Mesendoderm (in vitro differentiated cells): Measurements from ENCODE around the gene MBD4.

Experiments
- DNase-seq: peaks from one replicate; pipeline ENCODE4 v3.0.0; 2013
- H2AK5ac ChIP-seq: 2 replicates; pipeline ENCODE4 v1.6.1; 2013; ENCODE audit warnings: low read length, inconsistent platforms
- H2BK120ac ChIP-seq: 2 replicates; pipeline ENCODE4 v1.6.1; 2013; ENCODE audit warnings: low read depth, mild to moderate bottlenecking, low read length, moderate library complexity, mixed read lengths
- H2BK15ac ChIP-seq: replicated peaks from 2 replicates; pipeline ENCODE4 v1.6.1; 2013; ENCODE audit warnings: low read depth, mild to moderate bottlenecking, moderate library complexity
- H2BK5ac ChIP-seq: 2 replicates; pipeline ENCODE4 v1.6.1; 2013; ENCODE audit warnings: low read length, inconsistent platforms
- H3K18ac ChIP-seq: 2 replicates; pipeline ENCODE4 v1.6.1; 2013; ENCODE audit warnings: mild to moderate bottlenecking, low read length, mixed read lengths
- H3K23ac ChIP-seq: one replicate; pipeline ENCODE4 v1.6.1; 2013; ENCODE audit warnings: low read length
- H3K27ac ChIP-seq: 2 replicates; pipeline ENCODE4 v1.5.1; 2013; ENCODE audit warnings: low read depth, mild to moderate bottlenecking, inconsistent platforms, low read length, moderate library complexity
- H3K27me3 ChIP-seq: 2 replicates; pipeline ENCODE4 v1.6.1; 2013; ENCODE audit warnings: low read length, control low read depth, mild to moderate bottlenecking, inconsistent platforms; ENCODE audit not compliant: insufficient read depth, poor library complexity
- H3K36me3 ChIP-seq: 2 replicates; pipeline ENCODE4 v1.6.1; 2013; ENCODE audit warnings: low read length, inconsistent platforms; ENCODE audit not compliant: control insufficient read depth, insufficient read depth
- H3K4ac ChIP-seq: one replicate; pipeline ENCODE4 v1.6.1; 2013; ENCODE audit warnings: low read depth, mild to moderate bottlenecking, low read length, moderate library complexity
- H3K4me1 ChIP-seq: 2 replicates; pipeline ENCODE4 v1.6.1; 2013; ENCODE audit warnings: low read depth, low read length, inconsistent platforms; ENCODE audit not compliant: control insufficient read depth
- H3K4me2 ChIP-seq: 2 replicates; pipeline ENCODE4 v1.6.1; 2013; ENCODE audit warnings: low read length
- H3K4me3 ChIP-seq: 2 replicates; pipeline ENCODE4 v1.5.1; 2013; ENCODE audit warnings: mild to moderate bottlenecking, low read length
- H3K56ac ChIP-seq: one replicate; pipeline ENCODE4 v1.6.1; 2013; ENCODE audit warnings: low read length
- H3K79me1 ChIP-seq: 2 replicates; pipeline ENCODE4 v1.6.1; 2013; ENCODE audit warnings: low read length, inconsistent platforms
- H3K79me2 ChIP-seq: 2 replicates; pipeline ENCODE4 v1.6.1; 2013; ENCODE audit warnings: mild to moderate bottlenecking, low read length; ENCODE audit not compliant: control insufficient read depth, insufficient read depth
- H3K9ac ChIP-seq: 2 replicates; pipeline ENCODE4 v1.6.1; 2013; ENCODE audit warnings: low read length, inconsistent platforms
- H4K5ac ChIP-seq: one replicate; pipeline ENCODE4 v1.6.1; 2013; ENCODE audit warnings: low read length
- H4K8ac ChIP-seq: one replicate; pipeline ENCODE4 v1.6.1; 2013; ENCODE audit warnings: low read depth, mild to moderate bottlenecking, control low read depth, low read length, moderate library complexity
- WGBS: extraction: QIAGEN DNeasy Blood & Tissue Kit; methylation state at CpG from one replicate; pipeline ENCODE4 v1.1.7; 2013; ENCODE audit warnings: low lambda C conversion rate, missing lambda C conversion rate; ENCODE audit not compliant: insufficient coverage; ENCODE audit errors: extremely low coverage; 5-methylcytosine and 5-hydroxymethylcytosine counted together

The MBD4 gene

DNA sequence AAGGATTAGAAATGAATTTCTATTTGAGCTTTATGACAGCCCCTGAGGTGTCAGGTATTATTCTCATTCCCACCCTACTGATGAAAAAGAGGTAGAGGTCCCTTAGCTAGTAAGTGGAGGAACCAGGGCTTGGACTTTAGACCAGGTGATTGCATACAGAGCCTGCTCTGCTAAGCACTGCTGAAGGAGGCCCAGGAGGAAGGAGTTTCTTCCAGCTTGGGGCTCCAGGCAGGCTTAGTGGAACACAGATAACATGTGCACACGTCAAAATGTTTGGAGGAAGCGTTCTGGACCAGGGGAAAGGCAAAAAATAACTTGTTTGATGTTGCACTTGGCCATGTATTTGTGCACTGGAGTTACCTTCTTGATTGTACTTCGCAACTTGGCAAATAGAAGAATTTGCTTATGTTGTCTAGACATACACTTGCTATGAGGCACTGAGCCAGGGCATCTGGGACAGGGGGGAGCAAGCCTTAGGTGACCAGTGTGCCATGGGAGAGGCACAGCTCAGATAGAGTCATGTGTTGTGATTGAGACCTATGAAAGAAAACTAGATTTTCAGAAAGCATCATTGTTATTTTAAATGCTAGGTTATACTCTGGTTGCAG, 22.7 kb upstream of the MBD4 start:
- Histone ChIP-seq H2AK5ac (no peak overlapping the region), H4K8ac (no peak overlapping the region), H3K56ac (no peak overlapping the region), H3K36me3 (peaks cover 3% of the 10 kb centered on the region), H3K18ac (no peak overlapping the region), H4K5ac (no peak overlapping the region), H3K27ac (no peak overlapping the region), H3K4me1 (no peaks in the 10 kb centered on the region), H3K9ac (no peak overlapping the region), H3K79me2 (no peaks in the 10 kb centered on the region), H3K4me3 (no peak overlapping the region), H3K4ac (no peak overlapping the region), H3K23ac (no peak overlapping the region), H3K4me2 (no peak overlapping the region), H2BK120ac (no peak overlapping the region), H3K27me3 (no peaks in the 10 kb centered on the region), H3K79me1 (no peaks in the 10 kb centered on the region), H2BK15ac (no peak overlapping the region), H2BK5ac (no peak overlapping the region)
- DNase-seq, result no peak
- no CpG with 5 or more reads among the region's 3 CpGs for WGBS

DNA sequence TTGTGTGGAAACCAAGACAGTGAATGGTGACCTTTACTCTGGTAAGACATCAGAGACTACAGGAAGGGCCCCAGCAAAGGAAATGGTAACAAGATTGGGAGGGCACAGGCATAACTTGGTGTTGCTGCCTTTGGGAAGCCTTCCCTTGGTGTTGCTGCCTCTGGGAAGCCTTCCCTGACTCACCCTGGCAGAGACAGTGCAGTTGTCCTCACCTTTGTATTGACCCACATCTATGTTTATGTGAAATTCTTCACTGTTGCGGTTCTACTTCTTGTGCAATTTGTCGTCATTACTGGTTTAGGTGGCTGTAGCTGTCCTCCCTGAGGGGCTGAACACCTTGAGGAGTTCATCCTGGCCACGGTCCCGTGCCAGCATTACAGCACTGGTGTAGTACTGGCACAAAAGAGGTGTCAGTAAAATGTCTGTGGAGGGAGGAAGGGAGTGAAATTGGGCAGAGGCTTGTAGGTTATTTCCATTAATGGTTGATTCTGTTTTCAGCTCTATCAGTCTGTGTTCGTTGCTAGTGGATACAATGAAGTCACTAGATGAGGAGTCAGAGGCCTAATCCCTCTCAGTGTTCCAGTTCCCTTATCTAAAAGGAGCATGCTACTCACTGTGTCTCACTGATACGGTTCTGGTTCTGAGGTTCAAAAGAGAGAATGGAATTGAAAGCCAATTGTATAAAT, 21.9 kb upstream of the MBD4 start:
- WGBS, result no CpG with 5 or more reads among the region's 6 CpGs

DNA sequence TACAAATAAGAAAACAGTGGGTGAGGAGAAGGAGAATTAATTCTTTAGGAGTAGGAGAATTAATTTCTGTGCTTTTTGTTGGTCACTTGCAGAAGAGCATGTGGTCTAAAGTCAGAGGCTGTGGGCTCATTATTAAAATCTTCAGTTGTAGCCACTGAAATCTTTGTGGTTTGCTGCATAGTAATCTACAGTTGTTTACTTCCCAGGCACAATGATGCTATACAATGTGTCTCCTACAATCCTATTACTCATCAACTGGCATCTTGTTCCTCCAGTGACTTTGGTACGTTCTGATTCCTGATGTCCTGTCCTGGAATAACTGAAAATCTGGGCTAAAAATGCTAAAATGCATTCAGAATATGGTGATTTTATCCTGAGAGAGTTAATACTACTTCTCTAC, 21.3 kb upstream of the MBD4 start:
- H3K4me2 ChIP-seq, result no peak overlapping the region
- H2BK5ac ChIP-seq, result no peak overlapping the region
- H3K79me2 ChIP-seq, result no peaks in the 10 kb centered on the region
- DNase-seq, result no peak
- H2AK5ac ChIP-seq, result no peak overlapping the region
- no peak overlapping the region for H2BK15ac ChIP-seq
- no peak overlapping the region for H4K8ac ChIP-seq
- no peak overlapping the region for H3K18ac ChIP-seq
- no peak overlapping the region for H3K4me3 ChIP-seq
- H3K27me3 ChIP-seq, result no peaks in the 10 kb centered on the region
- H3K9ac ChIP-seq, result no peak overlapping the region
- H3K23ac ChIP-seq, result no peak overlapping the region
- no peak overlapping the region for H3K27ac ChIP-seq
- WGBS, result no CpG with 5 or more reads among the region's 1 CpG
- H4K5ac ChIP-seq, result no peak overlapping the region
- H3K36me3 ChIP-seq, result peaks cover 2% of the 10 kb centered on the region
- H3K56ac ChIP-seq, result no peak overlapping the region
- no peaks in the 10 kb centered on the region for H3K4me1 ChIP-seq
- no peak overlapping the region for H2BK120ac ChIP-seq
- H3K4ac ChIP-seq, result no peak overlapping the region
- no peaks in the 10 kb centered on the region for H3K79me1 ChIP-seq

More for the DNA sequence above, 21.9 kb upstream of the MBD4 start:
- no peak for DNase-seq
- Histone ChIP-seq H3K4me2 (no peak overlapping the region), H2BK5ac (no peak overlapping the region), H3K4ac (no peak overlapping the region), H2BK15ac (no peak overlapping the region), H3K36me3 (peaks cover 2% of the 10 kb centered on the region), H3K18ac (no peak overlapping the region), H4K8ac (no peak overlapping the region), H3K9ac (no peak overlapping the region), H3K27ac (no peak overlapping the region), H4K5ac (no peak overlapping the region), H3K27me3 (no peaks in the 10 kb centered on the region), H2BK120ac (no peak overlapping the region), H3K4me3 (no peak overlapping the region), H2AK5ac (no peak overlapping the region), H3K79me1 (no peaks in the 10 kb centered on the region), H3K4me1 (no peaks in the 10 kb centered on the region), H3K79me2 (no peaks in the 10 kb centered on the region), H3K23ac (no peak overlapping the region), H3K56ac (no peak overlapping the region)

DNA sequence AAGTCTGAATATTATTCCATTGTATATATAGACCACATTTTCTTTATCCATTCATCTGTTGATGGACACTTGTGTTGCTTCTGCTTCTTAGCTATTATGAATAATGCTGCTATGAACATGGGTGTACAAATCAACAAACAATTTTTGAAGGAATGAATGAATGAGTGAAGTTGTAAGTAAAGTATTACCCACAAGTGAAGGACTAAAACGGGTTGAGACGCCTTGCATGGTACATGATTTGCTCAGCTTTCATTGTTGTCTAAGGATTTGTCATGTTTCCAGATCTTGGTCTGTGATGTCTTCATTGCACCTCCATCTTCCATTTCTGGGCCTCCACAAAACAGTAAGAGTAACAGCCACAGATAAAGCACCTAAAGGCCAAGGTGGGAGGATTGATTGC, 20.8 kb upstream of the MBD4 start:
- peaks cover 2% of the 10 kb centered on the region for H3K36me3 ChIP-seq
- no peak overlapping the region for H3K4me3 ChIP-seq
- H2BK120ac ChIP-seq, result no peak overlapping the region
- no peak overlapping the region for H3K27ac ChIP-seq
- no peak overlapping the region for H2AK5ac ChIP-seq
- H3K18ac ChIP-seq, result no peak overlapping the region
- H2BK5ac ChIP-seq, result no peak overlapping the region
- no CpG with 5 or more reads among the region's 2 CpGs for WGBS
- H3K23ac ChIP-seq, result no peak overlapping the region
- no peak for DNase-seq
- H3K4me1 ChIP-seq, result no peaks in the 10 kb centered on the region
- H2BK15ac ChIP-seq, result no peak overlapping the region
- H3K56ac ChIP-seq, result no peak overlapping the region
- no peak overlapping the region for H3K4me2 ChIP-seq
- H4K8ac ChIP-seq, result no peak overlapping the region
- H3K9ac ChIP-seq, result no peak overlapping the region
- no peaks in the 10 kb centered on the region for H3K27me3 ChIP-seq
- no peak overlapping the region for H3K4ac ChIP-seq
- H4K5ac ChIP-seq, result no peak overlapping the region
- no peaks in the 10 kb centered on the region for H3K79me2 ChIP-seq
- H3K79me1 ChIP-seq, result no peaks in the 10 kb centered on the region

DNA sequence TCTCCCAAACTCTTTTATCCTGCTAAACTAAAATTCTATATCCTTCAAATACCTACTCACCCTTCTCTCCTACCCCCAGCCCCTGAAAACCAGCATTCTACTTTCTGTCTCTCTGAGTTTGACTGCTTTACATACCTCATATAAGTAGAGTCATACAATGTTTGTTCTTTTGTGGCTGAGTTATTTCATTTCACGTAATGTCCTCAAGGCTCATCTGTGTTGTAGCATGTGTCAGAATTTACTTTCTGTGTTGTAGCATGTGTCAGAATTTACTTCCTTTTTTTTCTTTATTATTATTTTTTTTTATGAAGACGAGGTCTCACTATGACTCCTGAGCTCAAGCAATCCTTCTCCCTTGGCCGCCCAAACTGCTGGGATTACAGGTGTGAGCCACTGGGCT, 20.4 kb upstream of the MBD4 start:
- Histone ChIP-seq H4K8ac (no peak overlapping the region), H3K4me3 (no peak overlapping the region), H3K79me2 (no peaks in the 10 kb centered on the region), H3K4ac (no peak overlapping the region), H3K79me1 (no peaks in the 10 kb centered on the region), H3K36me3 (peaks cover 2% of the 10 kb centered on the region), H4K5ac (no peak overlapping the region), H3K27ac (no peak overlapping the region), H3K4me1 (no peaks in the 10 kb centered on the region), H2BK120ac (no peak overlapping the region), H3K27me3 (no peaks in the 10 kb centered on the region), H3K23ac (no peak overlapping the region), H3K56ac (no peak overlapping the region), H2BK15ac (no peak overlapping the region), H2BK5ac (no peak overlapping the region), H2AK5ac (no peak overlapping the region), H3K4me2 (no peak overlapping the region), H3K18ac (no peak overlapping the region), H3K9ac (no peak overlapping the region)
- no CpG with 5 or more reads among the region's 3 CpGs for WGBS
- DNase-seq, result no peak

DNA sequence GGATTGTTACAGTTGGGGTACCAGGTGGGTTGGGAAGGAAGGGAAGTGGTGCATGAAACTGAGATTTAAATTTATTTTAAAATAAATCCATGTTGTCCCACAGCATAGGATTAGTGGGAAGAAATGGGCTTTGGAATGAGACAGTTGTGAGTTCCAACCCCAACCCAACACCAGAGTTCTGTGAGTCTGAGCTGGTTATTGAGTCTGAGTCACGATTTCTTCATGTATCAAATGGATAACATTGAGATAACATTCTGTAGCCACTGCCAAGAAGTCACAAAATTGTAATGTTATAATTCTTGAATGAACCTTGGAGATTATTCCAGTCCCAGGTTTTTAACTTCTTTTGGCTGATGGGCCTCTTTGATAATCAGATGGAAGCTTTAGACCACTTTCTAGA, 14.0 kb upstream of the MBD4 start:
- H3K79me1 ChIP-seq, result no peaks in the 10 kb centered on the region
- H3K9ac ChIP-seq, result no peak overlapping the region
- no peak overlapping the region for H3K27ac ChIP-seq
- no peaks in the 10 kb centered on the region for H3K79me2 ChIP-seq
- no peaks in the 10 kb centered on the region for H3K27me3 ChIP-seq
- no peak overlapping the region for H3K23ac ChIP-seq
- no peak overlapping the region for H2BK15ac ChIP-seq
- H3K36me3 ChIP-seq, result no peaks in the 10 kb centered on the region
- no peak overlapping the region for H2BK120ac ChIP-seq
- H4K8ac ChIP-seq, result no peak overlapping the region
- no peak overlapping the region for H3K4ac ChIP-seq
- no peak overlapping the region for H2BK5ac ChIP-seq
- H3K4me3 ChIP-seq, result no peak overlapping the region
- no peak for DNase-seq
- H3K18ac ChIP-seq, result no peak overlapping the region
- no peak overlapping the region for H3K4me2 ChIP-seq
- WGBS, result no CpG with 5 or more reads among the region's 1 CpG
- H3K4me1 ChIP-seq, result peaks cover 8% of the 10 kb centered on the region
- no peak overlapping the region for H4K5ac ChIP-seq
- no peak overlapping the region for H2AK5ac ChIP-seq
- no peak overlapping the region for H3K56ac ChIP-seq
